Keratinocyte (primary cell): ENCODE data around the gene TMEM208.

Experiments used
- CTCF ChIP-seq, 3 experiments: IDR thresholded peaks in 1 of 3; conservative IDR thresholded peaks in 1 of 3; optimal IDR thresholded peaks in 1 of 3; 2 replicates in 2 of 3; 3 replicates in 1 of 3; pipeline versions ENCODE3 to v1.5.1; 2011; ENCODE audit warnings: low read length in 3 of 3, mild to moderate bottlenecking in 3 of 3, moderate library complexity in 2 of 3, control low read depth in 1 of 3, inconsistent platforms in 1 of 3; ENCODE audit not compliant: insufficient read depth in 2 of 3; ENCODE audit errors: extremely low read depth in 1 of 3
- EZH2 ChIP-seq: IDR thresholded peaks from one replicate; pipeline ENCODE4 v1.6.1; 2012; ENCODE audit warnings: inconsistent platforms, mild to moderate bottlenecking, low read length, moderate library complexity

DNA sequence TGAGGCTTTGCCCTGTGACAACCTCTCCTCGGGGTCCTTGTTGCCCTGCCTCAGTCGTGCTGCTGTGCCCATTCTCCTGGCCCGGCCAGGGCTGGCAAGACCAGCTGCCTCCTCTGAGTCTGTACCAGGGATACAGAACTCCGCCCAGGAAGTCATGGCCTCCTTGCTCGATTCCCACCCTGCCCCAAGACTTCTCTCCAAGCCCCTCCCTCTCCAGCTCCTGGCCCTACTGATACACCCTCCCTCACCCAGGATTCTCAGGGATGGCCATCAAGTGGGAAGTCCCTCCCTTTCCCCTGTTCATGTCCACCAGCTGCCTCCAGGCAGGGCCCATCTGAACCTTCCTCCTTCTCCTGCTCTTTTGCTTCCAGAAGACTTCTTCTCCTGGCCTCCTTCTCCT, 11.2 kb upstream of the TMEM208 start:
- no peak for TF ChIP-seq CTCF (optimal IDR thresholded peaks at IDR 0.05 in 1 of 3, IDR thresholded peaks at IDR 0.05 in 1 of 3, conservative IDR thresholded peaks at IDR 0.05 in 1 of 3; ENCODE audit: extremely low read depth in 1 of 3, insufficient read depth in 2 of 3, low read length in 3 of 3)
- no peak for TF ChIP-seq EZH2
